Colonic mucosa (tissue), 4 donors: Measurements from ENCODE around the gene SPTBN1. TPM values are rescaled to one million over a fixed set of nuclear protein-coding genes. Genes with fewer than 3 reads are reported as not detected.
"Not testable (repeated sequence)": the region's sequence is repeated elsewhere in the genome, so short reads cannot be mapped to it uniquely, and the experiment has no call there.

Experiments
- DNase-seq: peaks from one replicate; pipeline ENCODE4 v3.0.0-alpha.2; 2020
- H3K27ac ChIP-seq: fragments of 200-600 bp; one replicate; pipeline ENCODE4 v1.8.0; 2021
- H3K27me3 ChIP-seq: fragments of 200-600 bp; one replicate; pipeline ENCODE4 v1.8.0; 2021
- H3K36me3 ChIP-seq: fragments of 200-600 bp; one replicate; pipeline ENCODE4 v1.8.0; 2021
- H3K4me1 ChIP-seq: fragments of 200-600 bp; one replicate; pipeline ENCODE4 v1.8.0; 2021; ENCODE audit warnings: mild to moderate bottlenecking
- H3K4me3 ChIP-seq: fragments of 200-600 bp; one replicate; pipeline ENCODE4 v1.8.0; 2021
- H3K9ac ChIP-seq, 2 donors: one replicate each; pipeline ENCODE4 v1.7.0; 2013; ENCODE audit warnings: control low read depth in 2 of 2, low read depth in 2 of 2, low read length in 2 of 2
- H3K9me3 ChIP-seq: fragments of 200-600 bp; one replicate; pipeline ENCODE4 v1.8.0; 2021
- CTCF ChIP-seq: fragments of 200-600 bp; IDR thresholded peaks from one replicate; pipeline ENCODE4 v1.8.0; 2022; ENCODE audit warnings: antibody characterized with exemption, mild to moderate bottlenecking
- intact Hi-C: fragments of 100-400 bp; cut with DNase I; formaldehyde crosslinking; loops from one replicate; pipeline ENCODE4 v1.14.1; 2022
- total RNA-seq, 2 donors: library from RNA; stranded (reverse); fragmentation: NEBNext Ultra II Directional in 1 of 2; extraction: Animal tissue kit (Norgen Biotek cat#: 25700) in 1 of 2; gene quantifications; one replicate each; pipeline ENCODE4 v1.2.1, GENCODE V29; 2021
- donor health status: healthy.
- donor health status: DM: no; HTN: no; CAD: no.
- donor health status: DM: no; HTN: no; CAD: no.

The SPTBN1 gene
- total RNA-seq, 2 donors from 2014 or later, result 325 to 338 TPM

- intact Hi-C loops, result no loop called here
- Histone ChIP-seq H3K27me3 (no peaks in the 10 kb centered on the region), H3K9ac (no peak overlapping the region), H3K4me1 (no peaks in the 10 kb centered on the region), H3K9me3 (no peaks in the 10 kb centered on the region), H3K27ac (no peak overlapping the region), H3K4me3 (no peak overlapping the region), H3K36me3 (no peaks in the 10 kb centered on the region)
- DNase-seq, result no peak
- TF ChIP-seq CTCF, result no peak
Observed at GRCh38 chr2:54514822-54515569, 58.9 kb downstream of the SPTBN1 start.

GRCh38 chr2:54516842-54517241 lies 60.7 kb downstream of the SPTBN1 start:
- Histone ChIP-seq H3K4me1 (no peaks in the 10 kb centered on the region), H3K9me3 (no peaks in the 10 kb centered on the region), H3K27ac (no peak overlapping the region), H3K36me3 (no peaks in the 10 kb centered on the region), H3K27me3 (no peaks in the 10 kb centered on the region), H3K9ac (no peak overlapping the region), H3K4me3 (no peak overlapping the region)
- no peak for DNase-seq
- no peak for TF ChIP-seq CTCF
- intact Hi-C loops, result no loop called here

- H3K27ac ChIP-seq, intact Hi-C loops, H3K4me1 ChIP-seq, H3K9me3 ChIP-seq, DNase-seq, H3K27me3 ChIP-seq, H3K4me3 ChIP-seq, H3K9ac ChIP-seq, H3K36me3 ChIP-seq: not testable (repeated sequence)
Observed at GRCh38 chr2:54518016-54518415, 61.9 kb downstream of the SPTBN1 start.

- H3K27me3 ChIP-seq, result no peaks in the 10 kb centered on the region
- intact Hi-C loops, result no loop called here
- no peak for DNase-seq
- no peak for TF ChIP-seq CTCF
- no peaks in the 10 kb centered on the region for H3K36me3 ChIP-seq
- no peak overlapping the region for H3K4me3 ChIP-seq
- no peak overlapping the region for H3K27ac ChIP-seq
- no peaks in the 10 kb centered on the region for H3K9me3 ChIP-seq
- no peaks in the 10 kb centered on the region for H3K4me1 ChIP-seq
- no peak overlapping the region for H3K9ac ChIP-seq
Observed at GRCh38 chr2:54518430-54518829, 62.3 kb downstream of the SPTBN1 start.

GRCh38 chr2:54519841-54520459 lies 63.8 kb downstream of the SPTBN1 start:
- Histone ChIP-seq H3K27me3 (no peaks in the 10 kb centered on the region), H3K9me3 (no peaks in the 10 kb centered on the region), H3K4me1 (no peaks in the 10 kb centered on the region), H3K27ac (no peak overlapping the region), H3K9ac (no peak overlapping the region), H3K36me3 (no peaks in the 10 kb centered on the region), H3K4me3 (no peak overlapping the region)
- intact Hi-C loops, result loop anchor here (5.0 to 10.0 kb wide), 3 partner anchors 105 to 187 kb away; no protein-coding TSS in a partner anchor
- no peak for DNase-seq
- TF ChIP-seq CTCF, result no peak

GRCh38 chr2:54520687-54521086 lies 64.6 kb downstream of the SPTBN1 start:
- Histone ChIP-seq H3K27me3 (no peaks in the 10 kb centered on the region), H3K36me3 (no peaks in the 10 kb centered on the region), H3K9ac (no peak overlapping the region), H3K4me3 (no peak overlapping the region), H3K27ac (no peak overlapping the region), H3K9me3 (no peaks in the 10 kb centered on the region), H3K4me1 (no peaks in the 10 kb centered on the region)
- DNase-seq, result no peak
- intact Hi-C loops, result loop anchor here (5.0 to 10.0 kb wide), 3 partner anchors 104 to 187 kb away; no protein-coding TSS in a partner anchor
- TF ChIP-seq CTCF, result no peak
